HepG2 (cell line): ENCODE data around the gene ELOVL6. TPM values are rescaled to one million over a fixed set of nuclear protein-coding genes. Genes with fewer than 3 reads are reported as not detected.

Experiments used
- DPF2 ChIP-seq: sonication (generic); formaldehyde crosslinking; IDR thresholded peaks from 2 replicates; pipeline ENCODE4 v1.4.0; 2020; ENCODE audit warnings: mild to moderate bottlenecking, low read depth, missing genetic modification reagents, borderline replicate concordance
- HNRNPH1 ChIP-seq: fragments of 200-400 bp; formaldehyde crosslinking; optimal IDR thresholded peaks from 2 replicates; pipeline ENCODE3; 2017; ENCODE audit warnings: mild to moderate bottlenecking, low read depth, low read length
- JARID2 ChIP-seq: sonication (generic); formaldehyde crosslinking; IDR thresholded peaks from 2 replicates; pipeline ENCODE4 v1.8.1; 2023; ENCODE audit warnings: missing genetic modification reagents, inconsistent platforms; ENCODE audit not compliant: insufficient replicate concordance
- MIXL1 ChIP-seq: IDR thresholded peaks from 2 replicates; pipeline ENCODE4 v1.6.1; 2016
- PRPF4 ChIP-seq: fragments of 200-400 bp; formaldehyde crosslinking; IDR thresholded peaks from 2 replicates; pipeline ENCODE4 v1.6.1; 2016; ENCODE audit warnings: low read length, low read depth; ENCODE audit not compliant: poor library complexity, severe bottlenecking
- REPIN1 ChIP-seq: sonication (generic); formaldehyde crosslinking; IDR thresholded peaks from 2 replicates; pipeline ENCODE4 v1.8.0; 2022; ENCODE audit warnings: missing genetic modification reagents, low read depth, mild to moderate bottlenecking, borderline replicate concordance
- SCMH1 ChIP-seq: sonication (generic); formaldehyde crosslinking; IDR thresholded peaks from 2 replicates; pipeline ENCODE4 v1.9.0; 2021; ENCODE audit warnings: missing genetic modification reagents, mild to moderate bottlenecking, borderline replicate concordance
- SMAD3 ChIP-seq: sonication (generic); formaldehyde crosslinking; IDR thresholded peaks from 2 replicates; pipeline ENCODE4 v1.4.0; 2020; ENCODE audit warnings: missing genetic modification reagents
- TGIF2 ChIP-seq: IDR thresholded peaks from 2 replicates; pipeline ENCODE4 v1.6.1; 2016; ENCODE audit warnings: control low read depth, missing compliant biosample characterization
- ZNF232 ChIP-seq: sonication (generic); formaldehyde crosslinking; IDR thresholded peaks from 2 replicates; pipeline ENCODE4 v1.4.0; 2020; ENCODE audit warnings: missing genetic modification reagents, borderline replicate concordance
- ZNF496 ChIP-seq: sonication (generic); formaldehyde crosslinking; IDR thresholded peaks from 2 replicates; pipeline ENCODE4 v1.8.1; 2023; ENCODE audit warnings: mild to moderate bottlenecking, moderate library complexity, missing genetic modification reagents; ENCODE audit not compliant: insufficient replicate concordance
- ZNF543 ChIP-seq: sonication (generic); formaldehyde crosslinking; IDR thresholded peaks from 2 replicates; pipeline ENCODE4 v1.4.0; 2020; ENCODE audit warnings: mild to moderate bottlenecking, missing genetic modification reagents
- ZNF619 ChIP-seq: sonication (generic); formaldehyde crosslinking; IDR thresholded peaks from 2 replicates; pipeline ENCODE4 v1.4.0; 2020; ENCODE audit warnings: mild to moderate bottlenecking, missing genetic modification reagents
- ZSCAN20 ChIP-seq: sonication (generic); formaldehyde crosslinking; IDR thresholded peaks from 2 replicates; pipeline ENCODE4 v1.4.0; 2020; ENCODE audit warnings: missing genetic modification reagents, mild to moderate bottlenecking, borderline replicate concordance
- polyA plus RNA-seq, 8 experiments: library from polyadenylated mRNA; depleted of rRNA in 3 of 8; stranded (reverse) in 7 of 8; unstranded in 1 of 8; fragments of >200 nt; fragmentation: Illumina TruSeq in 4 of 8; extraction: Trizol in 4 of 8; gene quantifications; 2 replicates each; pipeline versions ENCODE4 v1.2.1 to v1.2.3, GENCODE V29; 2011 to 2016; ENCODE audit warnings: low read depth in 4 of 8, missing spikeins in 1 of 8, mixed read lengths in 1 of 8; ENCODE audit not compliant: insufficient read depth in 1 of 8
- total RNA-seq, 5 experiments: library from RNA; depleted of rRNA; stranded (reverse); fragments of >200 nt; fragmentation: Illumina TruSeq; extraction: Trizol; gene quantifications; 2 replicates each; pipeline ENCODE4 v1.2.3, GENCODE V29; 2016; ENCODE audit warnings: low read depth in 1 of 5
- TF ChIP-seq, protein P1 (sequence below): sonication (generic); formaldehyde crosslinking; IDR thresholded peaks from 2 replicates; pipeline ENCODE4 v1.8.1; 2023; ENCODE audit warnings: mild to moderate bottlenecking, missing genetic modification reagents, borderline replicate concordance
- TF ChIP-seq, protein P2 (sequence below): fragments of 450-650 bp; IDR thresholded peaks from 2 replicates; pipeline ENCODE4 v1.6.1; 2016
- TF ChIP-seq, protein P3 (sequence below): IDR thresholded peaks from 2 replicates; pipeline ENCODE4 v1.4.0; 2020; ENCODE audit warnings: mild to moderate bottlenecking, missing genetic modification reagents
- TF ChIP-seq, protein P4 (sequence below), 2 experiments: sonication (generic) in 1 of 2; formaldehyde crosslinking in 1 of 2; IDR thresholded peaks; 2 replicates each; pipeline versions ENCODE4 v1.4.0 to v1.6.1; 2016 to 2020; ENCODE audit warnings: borderline replicate concordance in 1 of 2, low read depth in 1 of 2, mild to moderate bottlenecking in 1 of 2, missing genetic modification reagents in 1 of 2

ELOVL6 gene
- total and polyA plus RNA-seq, 2 of the 13 experiments (the other 11 are each of a cell fraction or from before 2014, with no cell fraction given): 14.1 to 23.2 TPM

DNA sequence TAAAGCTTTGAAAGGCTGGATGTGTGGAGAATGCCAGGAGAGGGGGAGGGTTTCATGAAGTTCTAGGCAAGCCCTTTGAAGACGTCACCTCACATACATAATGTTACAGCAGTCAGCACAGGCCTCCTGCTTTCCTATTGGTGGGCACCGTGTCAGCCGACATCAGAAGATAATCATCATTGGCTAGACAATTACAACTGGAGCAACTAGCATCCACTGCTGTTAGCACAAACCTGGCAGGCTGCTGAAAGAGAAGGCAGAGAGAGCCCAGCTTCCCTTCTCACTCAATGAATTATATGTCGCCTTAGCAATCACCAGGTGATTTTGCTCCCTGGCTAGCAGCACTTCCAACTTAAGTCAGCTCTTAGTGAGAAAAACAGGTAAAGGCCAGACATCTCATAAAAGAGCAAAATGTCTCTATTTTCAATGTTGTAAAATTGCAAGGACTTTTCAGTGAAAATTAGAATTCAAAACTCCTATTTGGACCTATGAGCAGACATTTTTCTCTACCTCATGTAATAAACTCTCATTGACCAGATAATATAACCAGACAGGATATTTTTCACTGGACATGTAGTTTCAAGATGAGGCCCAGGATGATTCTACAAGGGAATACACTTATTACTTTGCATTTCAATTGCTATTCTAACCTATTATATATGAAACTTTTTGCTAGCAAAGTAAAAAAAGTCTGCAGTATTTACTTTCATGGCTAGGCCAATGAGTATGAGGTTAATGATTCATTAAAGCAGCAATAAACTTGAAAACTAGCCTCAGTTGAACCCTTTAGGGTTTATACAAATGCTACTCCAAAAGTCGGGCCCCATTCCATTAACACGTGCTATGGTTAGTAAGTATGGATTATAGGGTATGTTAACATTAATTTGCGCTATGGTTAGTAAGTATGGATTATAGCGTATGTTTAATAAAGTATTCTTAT, 4.3 kb downstream of the ELOVL6 start (continued):
- TF ChIP-seq, protein P1, sequence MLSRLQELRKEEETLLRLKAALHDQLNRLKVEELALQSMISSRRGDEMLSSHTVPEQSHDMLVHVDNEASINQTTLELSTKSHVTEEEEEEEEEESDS (CRISPR knock-in tag): no peak
- TF ChIP-seq SCMH1 (CRISPR knock-in tag) (no peak), JARID2 (CRISPR knock-in tag) (no peak), ZNF619 (CRISPR knock-in tag) (no peak), ZNF232 (CRISPR knock-in tag) (no peak), SMAD3 (no peak), TGIF2 (CRISPR knock-in tag) (no peak), HNRNPH1 (no peak), ZNF543 (CRISPR knock-in tag) (no peak), MIXL1 (peak; percentile 34; the same call in 1 of the 2 replicates), ZSCAN20 (no peak), DPF2 (CRISPR knock-in tag) (no peak), ZNF496 (CRISPR knock-in tag) (no peak), REPIN1 (CRISPR knock-in tag) (0 out of 2 replicates have a peak, but pooled peaks have one; percentile 39), PRPF4 (no peak)
- TF ChIP-seq, protein P2, sequence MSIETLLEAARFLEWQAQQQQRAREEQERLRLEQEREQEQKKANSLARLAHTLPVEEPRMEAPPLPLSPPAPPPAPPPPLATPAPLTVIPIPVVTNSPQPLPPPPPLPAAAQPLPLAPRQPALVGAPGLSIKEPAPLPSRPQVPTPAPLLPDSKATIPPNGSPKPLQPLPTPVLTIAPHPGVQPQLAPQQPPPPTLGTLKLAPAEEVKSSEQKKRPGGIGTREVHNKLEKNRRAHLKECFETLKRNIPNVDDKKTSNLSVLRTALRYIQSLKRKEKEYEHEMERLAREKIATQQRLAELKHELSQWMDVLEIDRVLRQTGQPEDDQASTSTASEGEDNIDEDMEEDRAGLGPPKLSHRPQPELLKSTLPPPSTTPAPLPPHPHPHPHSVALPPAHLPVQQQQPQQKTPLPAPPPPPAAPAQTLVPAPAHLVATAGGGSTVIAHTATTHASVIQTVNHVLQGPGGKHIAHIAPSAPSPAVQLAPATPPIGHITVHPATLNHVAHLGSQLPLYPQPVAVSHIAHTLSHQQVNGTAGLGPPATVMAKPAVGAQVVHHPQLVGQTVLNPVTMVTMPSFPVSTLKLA: no peak
- TF ChIP-seq, protein P3, sequence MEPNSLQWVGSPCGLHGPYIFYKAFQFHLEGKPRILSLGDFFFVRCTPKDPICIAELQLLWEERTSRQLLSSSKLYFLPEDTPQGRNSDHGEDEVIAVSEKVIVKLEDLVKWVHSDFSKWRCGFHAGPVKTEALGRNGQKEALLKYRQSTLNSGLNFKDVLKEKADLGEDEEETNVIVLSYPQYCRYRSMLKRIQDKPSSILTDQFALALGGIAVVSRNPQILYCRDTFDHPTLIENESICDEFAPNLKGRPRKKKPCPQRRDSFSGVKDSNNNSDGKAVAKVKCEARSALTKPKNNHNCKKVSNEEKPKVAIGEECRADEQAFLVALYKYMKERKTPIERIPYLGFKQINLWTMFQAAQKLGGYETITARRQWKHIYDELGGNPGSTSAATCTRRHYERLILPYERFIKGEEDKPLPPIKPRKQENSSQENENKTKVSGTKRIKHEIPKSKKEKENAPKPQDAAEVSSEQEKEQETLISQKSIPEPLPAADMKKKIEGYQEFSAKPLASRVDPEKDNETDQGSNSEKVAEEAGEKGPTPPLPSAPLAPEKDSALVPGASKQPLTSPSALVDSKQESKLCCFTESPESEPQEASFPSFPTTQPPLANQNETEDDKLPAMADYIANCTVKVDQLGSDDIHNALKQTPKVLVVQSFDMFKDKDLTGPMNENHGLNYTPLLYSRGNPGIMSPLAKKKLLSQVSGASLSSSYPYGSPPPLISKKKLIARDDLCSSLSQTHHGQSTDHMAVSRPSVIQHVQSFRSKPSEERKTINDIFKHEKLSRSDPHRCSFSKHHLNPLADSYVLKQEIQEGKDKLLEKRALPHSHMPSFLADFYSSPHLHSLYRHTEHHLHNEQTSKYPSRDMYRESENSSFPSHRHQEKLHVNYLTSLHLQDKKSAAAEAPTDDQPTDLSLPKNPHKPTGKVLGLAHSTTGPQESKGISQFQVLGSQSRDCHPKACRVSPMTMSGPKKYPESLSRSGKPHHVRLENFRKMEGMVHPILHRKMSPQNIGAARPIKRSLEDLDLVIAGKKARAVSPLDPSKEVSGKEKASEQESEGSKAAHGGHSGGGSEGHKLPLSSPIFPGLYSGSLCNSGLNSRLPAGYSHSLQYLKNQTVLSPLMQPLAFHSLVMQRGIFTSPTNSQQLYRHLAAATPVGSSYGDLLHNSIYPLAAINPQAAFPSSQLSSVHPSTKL (CRISPR knock-in tag): peak; percentile 8; the same call in 1 of the 2 replicates
- TF ChIP-seq, protein P4, sequence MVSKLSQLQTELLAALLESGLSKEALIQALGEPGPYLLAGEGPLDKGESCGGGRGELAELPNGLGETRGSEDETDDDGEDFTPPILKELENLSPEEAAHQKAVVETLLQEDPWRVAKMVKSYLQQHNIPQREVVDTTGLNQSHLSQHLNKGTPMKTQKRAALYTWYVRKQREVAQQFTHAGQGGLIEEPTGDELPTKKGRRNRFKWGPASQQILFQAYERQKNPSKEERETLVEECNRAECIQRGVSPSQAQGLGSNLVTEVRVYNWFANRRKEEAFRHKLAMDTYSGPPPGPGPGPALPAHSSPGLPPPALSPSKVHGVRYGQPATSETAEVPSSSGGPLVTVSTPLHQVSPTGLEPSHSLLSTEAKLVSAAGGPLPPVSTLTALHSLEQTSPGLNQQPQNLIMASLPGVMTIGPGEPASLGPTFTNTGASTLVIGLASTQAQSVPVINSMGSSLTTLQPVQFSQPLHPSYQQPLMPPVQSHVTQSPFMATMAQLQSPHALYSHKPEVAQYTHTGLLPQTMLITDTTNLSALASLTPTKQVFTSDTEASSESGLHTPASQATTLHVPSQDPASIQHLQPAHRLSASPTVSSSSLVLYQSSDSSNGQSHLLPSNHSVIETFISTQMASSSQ (IDR thresholded peaks at IDR 0.05; ENCODE audit: low read depth): 0 out of 2 replicates have a peak, but pooled peaks have one; percentile 28
- TF ChIP-seq, protein P4 (CRISPR knock-in tag; IDR thresholded peaks at IDR 0.05; ENCODE audit: borderline replicate concordance): no peak
